Activated naive CD8-positive, alpha-beta T cell treated with anti-CD3 and anti-CD28 coated beads, Interleukin-2, amount 10 ng/mL, durations not matched to agents 7 days and 5 days (primary cell): ENCODE measurements around the gene FOXS1. TPM values are rescaled to one million over a fixed set of nuclear protein-coding genes. Genes with fewer than 3 reads are reported as not detected.
"Not testable (repeated sequence)": the region's sequence is repeated elsewhere in the genome, so short reads cannot be mapped to it uniquely, and the experiment has no call there.

ENCODE experiments used
- ATAC-seq: fragments of 150-1000 bp; cut with Tn5 transposase; one replicate; pipeline ENCODE4 v1.10.0; 2021; ENCODE audit warnings: low read depth, moderate library complexity
- POLR2A ChIA-PET: fragments of 350-600 bp; sonication (Branson Sonifier 250); formaldehyde crosslinking; loops from one replicate; lab custom pipeline; 2021; ENCODE audit warnings: antibody characterized with exemption; lab: Charles Lee
- DNase-seq: peaks from one replicate; pipeline ENCODE4 v3.0.0; 2021
- H3K27ac Mint-ChIP-seq: one replicate; pipeline ENCODE4 v1.8.0; 2022; ENCODE audit warnings: mild to moderate bottlenecking, mixed read lengths
- H3K27me3 Mint-ChIP-seq: one replicate; pipeline ENCODE4 v1.8.0; 2022; ENCODE audit warnings: mild to moderate bottlenecking, moderate library complexity, mixed read lengths
- H3K36me3 Mint-ChIP-seq: one replicate; pipeline ENCODE4 v1.8.0; 2021; ENCODE audit warnings: mild to moderate bottlenecking, mixed read lengths
- H3K4me1 Mint-ChIP-seq: one replicate; pipeline ENCODE4 v1.8.0; 2021; ENCODE audit warnings: mixed read lengths
- H3K4me3 Mint-ChIP-seq: one replicate; pipeline ENCODE4 v1.8.0; 2022; ENCODE audit warnings: mild to moderate bottlenecking, moderate library complexity, mixed read lengths
- H3K9me3 Mint-ChIP-seq: one replicate; pipeline ENCODE4 v1.8.0; 2021; ENCODE audit warnings: mixed read lengths
- total RNA-seq, 2 experiments: library from RNA; stranded (reverse); gene quantifications; one replicate each; pipeline ENCODE4 v1.2.3, GENCODE V29; 2021

FOXS1 gene
- total RNA-seq, 2 experiments from 2014 or later: not detected

GRCh38 chr20:31819083-31819784 lies 26.2 kb downstream of the FOXS1 start, which contains the start of gene MYLK2:
MYLK2 (plus strand) TSS chr20:31819356; CDS start chr20:31819581, 225 bp downstream.
- POLR2A ChIA-PET: no interaction called here

GRCh38 chr20:31818376-31818908 lies 27.0 kb downstream of the FOXS1 start:
- no peak for DNase-seq
- no peak overlapping the region for H3K27ac Mint-ChIP-seq
- POLR2A ChIA-PET: no interaction called here
- peaks cover 5% of the 10 kb centered on the region for H3K4me1 Mint-ChIP-seq
- H3K4me3 Mint-ChIP-seq: no peak overlapping the region
- ATAC-seq: no peak
- H3K27me3 Mint-ChIP-seq: peaks cover 6% of the 10 kb centered on the region
- no peaks in the 10 kb centered on the region for H3K9me3 Mint-ChIP-seq
- no peaks in the 10 kb centered on the region for H3K36me3 Mint-ChIP-seq

More at GRCh38 chr20:31819083-31819784, 26.2 kb downstream of the FOXS1 start, which contains the start of gene MYLK2:
- Mint-ChIP-seq H3K36me3 (no peaks in the 10 kb centered on the region), H3K4me1 (peaks cover 11% of the 10 kb centered on the region), H3K4me3 (no peak within 1 kb of the TSS), H3K27ac (no peak within 1 kb of the TSS), H3K9me3 (no peaks in the 10 kb centered on the region), H3K27me3 (peaks cover 6% of the 10 kb centered on the region)
- ATAC-seq (no peak), DNase-seq (no peak)

GRCh38 chr20:31817461-31817860 lies 27.9 kb downstream of the FOXS1 start:
- H3K4me3 Mint-ChIP-seq: no peak overlapping the region
- peaks cover 6% of the 10 kb centered on the region for H3K27me3 Mint-ChIP-seq
- H3K9me3 Mint-ChIP-seq: no peaks in the 10 kb centered on the region
- DNase-seq: no peak
- peaks cover 2% of the 10 kb centered on the region for H3K4me1 Mint-ChIP-seq
- H3K36me3 Mint-ChIP-seq: no peaks in the 10 kb centered on the region
- ATAC-seq: no peak
- POLR2A ChIA-PET: no interaction called here
- no peak overlapping the region for H3K27ac Mint-ChIP-seq

- ATAC-seq (no peak), DNase-seq (no peak)
- Mint-ChIP-seq H3K4me3 (no peak overlapping the region), H3K27me3 (peaks cover 1% of the 10 kb centered on the region), H3K4me1 (no peaks in the 10 kb centered on the region), H3K36me3 (no peaks in the 10 kb centered on the region), H3K27ac (no peak overlapping the region), H3K9me3 (no peaks in the 10 kb centered on the region)
- POLR2A ChIA-PET: no interaction called here
Measured at GRCh38 chr20:31816221-31816620, 29.2 kb downstream of the FOXS1 start.

GRCh38 chr20:31815408-31816188 lies 29.8 kb downstream of the FOXS1 start:
- ATAC-seq (no peak), DNase-seq (no peak)
- Mint-ChIP-seq H3K4me1 (no peaks in the 10 kb centered on the region), H3K9me3 (no peaks in the 10 kb centered on the region), H3K27me3 (no peaks in the 10 kb centered on the region), H3K4me3 (no peak overlapping the region), H3K36me3 (no peaks in the 10 kb centered on the region), H3K27ac (no peak overlapping the region)
- POLR2A ChIA-PET: no interaction called here

- H3K4me1 Mint-ChIP-seq, ATAC-seq, DNase-seq, H3K4me3 Mint-ChIP-seq, POLR2A ChIA-PET, H3K9me3 Mint-ChIP-seq, H3K36me3 Mint-ChIP-seq, H3K27ac Mint-ChIP-seq, H3K27me3 Mint-ChIP-seq: not testable (repeated sequence)
Measured at GRCh38 chr20:31814142-31814541, 31.3 kb downstream of the FOXS1 start.

GRCh38 chr20:31813611-31814010 lies 31.8 kb downstream of the FOXS1 start:
- no peak for DNase-seq
- Mint-ChIP-seq H3K4me1 (no peaks in the 10 kb centered on the region), H3K27ac (no peak overlapping the region), H3K9me3 (no peaks in the 10 kb centered on the region), H3K27me3 (no peaks in the 10 kb centered on the region), H3K36me3 (no peaks in the 10 kb centered on the region), H3K4me3 (no peak overlapping the region)
- POLR2A ChIA-PET: no interaction called here
- ATAC-seq: no peak

- no peak overlapping the region for H3K27ac Mint-ChIP-seq
- peaks cover 3% of the 10 kb centered on the region for H3K36me3 Mint-ChIP-seq
- DNase-seq: no peak
- no peak for ATAC-seq
- no peak overlapping the region for H3K4me3 Mint-ChIP-seq
- POLR2A ChIA-PET: no interaction called here
- H3K9me3 Mint-ChIP-seq: no peaks in the 10 kb centered on the region
- H3K27me3 Mint-ChIP-seq: no peaks in the 10 kb centered on the region
- H3K4me1 Mint-ChIP-seq: peaks cover 3% of the 10 kb centered on the region
Measured at GRCh38 chr20:31811796-31812728, 33.3 kb downstream of the FOXS1 start.

GRCh38 chr20:31811198-31811597 lies 34.2 kb downstream of the FOXS1 start:
- Mint-ChIP-seq H3K27me3 (no peaks in the 10 kb centered on the region), H3K27ac (no peak overlapping the region), H3K36me3 (peaks cover 8% of the 10 kb centered on the region), H3K4me3 (no peak overlapping the region), H3K4me1 (peaks cover 6% of the 10 kb centered on the region), H3K9me3 (no peaks in the 10 kb centered on the region)
- DNase-seq (no peak), ATAC-seq (no peak)
- POLR2A ChIA-PET: no interaction called here

- DNase-seq (no peak), ATAC-seq (no peak)
- Mint-ChIP-seq H3K9me3 (no peaks in the 10 kb centered on the region), H3K4me3 (no peak overlapping the region), H3K27me3 (no peaks in the 10 kb centered on the region), H3K36me3 (peaks cover 14% of the 10 kb centered on the region), H3K27ac (no peak overlapping the region), H3K4me1 (peaks cover 6% of the 10 kb centered on the region)
- POLR2A ChIA-PET: no interaction called here
Measured at GRCh38 chr20:31809661-31810060, 35.7 kb downstream of the FOXS1 start.

- DNase-seq (no peak), ATAC-seq (no peak)
- Mint-ChIP-seq H3K4me3 (no peak overlapping the region), H3K27ac (no peak overlapping the region), H3K4me1 (peaks cover 11% of the 10 kb centered on the region), H3K36me3 (peaks cover 22% of the 10 kb centered on the region), H3K27me3 (no peaks in the 10 kb centered on the region), H3K9me3 (no peaks in the 10 kb centered on the region)
- POLR2A ChIA-PET: no interaction called here
Measured at GRCh38 chr20:31808481-31808880, 36.9 kb downstream of the FOXS1 start.

GRCh38 chr20:31806564-31807355 lies 38.6 kb downstream of the FOXS1 start:
- Mint-ChIP-seq H3K27ac (no peak overlapping the region), H3K9me3 (no peaks in the 10 kb centered on the region), H3K4me3 (no peak overlapping the region), H3K27me3 (no peaks in the 10 kb centered on the region), H3K4me1 (peaks cover 13% of the 10 kb centered on the region), H3K36me3 (peaks cover 31% of the 10 kb centered on the region)
- POLR2A ChIA-PET: no interaction called here
- ATAC-seq: no peak
- DNase-seq: no peak
